ENCODE measurements around the gene METRNL.
"Not testable (repeated sequence)": the region's sequence is repeated elsewhere in the genome, so short reads cannot be mapped to it uniquely, and the experiment has no call there.

The METRNL gene

DNA sequence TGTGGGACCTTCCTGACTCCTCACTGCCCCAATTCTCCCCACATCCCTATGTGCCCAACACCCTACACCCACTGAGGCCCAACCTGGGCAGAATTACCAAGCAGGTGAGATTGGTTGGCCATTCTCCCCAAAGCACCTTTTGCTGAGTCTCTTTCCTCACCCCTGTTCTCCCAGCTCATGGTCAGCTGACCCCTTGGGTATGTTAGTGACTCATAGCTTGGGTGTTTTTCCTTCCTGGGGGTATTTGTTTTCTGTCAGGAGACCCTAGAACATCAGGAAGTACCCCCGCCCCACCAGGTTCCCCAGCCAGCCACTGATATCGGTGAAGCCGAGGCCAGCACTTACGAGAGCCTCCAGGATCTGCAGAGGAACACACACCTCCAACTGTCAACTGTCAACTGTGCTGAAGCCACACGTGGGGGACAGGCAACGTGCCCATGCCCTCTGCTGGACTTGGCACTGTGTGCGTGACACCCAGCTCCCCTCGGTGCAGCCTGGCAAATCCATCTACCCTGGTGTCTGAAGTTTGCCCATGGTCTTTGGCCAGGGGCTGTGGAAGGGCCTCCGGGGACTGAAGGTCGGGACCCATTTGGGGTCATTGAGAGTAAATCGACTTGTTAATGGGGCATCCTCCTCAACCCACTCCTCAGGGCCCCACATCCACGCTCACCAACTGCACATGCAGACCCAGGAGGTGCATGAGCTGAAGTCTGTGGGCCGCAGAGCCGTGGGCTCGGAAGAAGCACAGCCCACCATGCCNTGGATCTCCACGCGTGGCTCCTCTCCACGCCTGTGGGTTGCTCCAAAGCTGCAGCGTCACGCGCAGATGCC, 53.1 kb downstream of the METRNL start:
- TF ChIP-seq CTCF (IDR thresholded peaks at IDR 0.05; ENCODE audit: low read depth, low read length) (no peak), EZH2phosphoT487 (IDR thresholded peaks at IDR 0.05; ENCODE audit: low read depth) (no peak)
- H3K9ac ChIP-seq (ENCODE audit: low read length), result no peak overlapping the region

DNA sequence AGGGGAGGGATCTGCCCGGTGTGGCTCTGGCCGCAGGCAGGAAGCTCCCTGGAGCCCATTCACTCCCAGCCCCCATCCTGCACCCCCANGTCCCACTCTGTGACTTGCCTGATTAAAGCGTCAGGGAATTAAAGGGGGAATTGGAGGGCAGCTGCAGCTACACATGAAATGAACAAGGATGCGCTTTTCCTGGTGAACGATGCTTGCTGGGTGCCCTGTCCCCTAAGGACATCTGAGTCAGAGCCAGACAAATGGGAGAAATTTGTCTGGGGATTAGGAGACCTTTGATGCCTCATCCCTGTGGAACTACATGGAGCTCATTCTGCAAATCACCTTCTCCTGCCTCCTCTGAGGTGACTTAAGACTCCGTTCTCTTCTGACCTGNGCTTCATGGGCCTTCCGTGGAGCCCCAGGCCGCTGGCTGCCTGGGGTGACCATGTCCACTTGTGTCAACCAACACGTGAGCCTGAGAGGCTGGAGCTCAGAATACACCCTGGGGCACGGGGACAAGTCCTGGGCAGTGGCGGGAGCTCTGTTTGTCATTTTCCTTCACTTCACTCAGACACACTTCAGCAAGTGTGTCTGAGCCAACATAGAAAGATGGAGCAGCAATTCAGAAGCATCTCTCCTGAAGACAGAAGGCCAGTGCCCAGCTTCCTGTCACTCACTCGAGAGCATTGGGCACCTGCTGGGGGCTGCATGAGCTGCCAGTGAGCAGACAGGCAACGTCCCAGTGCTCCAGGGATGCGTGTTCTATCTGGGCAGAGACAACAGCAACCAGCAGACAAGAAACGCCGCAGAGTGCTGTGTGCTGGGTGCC, 54.1 kb downstream of the METRNL start:
- Histone ChIP-seq H3K4me2 (ENCODE audit: low read length) (no peak overlapping the region), H3K4me3 (ENCODE audit: low read length) (no peak overlapping the region), H3K9me3 (ENCODE audit: insufficient read depth, low read length) (no peaks in the 10 kb centered on the region), H3K36me3 (replicated peaks; ENCODE audit: low read depth, low read length) (no peaks in the 10 kb centered on the region), H3K4me1 (ENCODE audit: low read length) (no peaks in the 10 kb centered on the region), H4K20me1 (ENCODE audit: insufficient read depth, low read length) (no peaks in the 10 kb centered on the region), H3K9ac (ENCODE audit: low read length) (no peak overlapping the region), H2AFZ (ENCODE audit: low read depth, low read length) (no peak overlapping the region), H3K27me3 (ENCODE audit: low read depth, low read length) (peaks cover 10% of the 10 kb centered on the region), H3K79me2 (ENCODE audit: low read length) (no peaks in the 10 kb centered on the region), H3K27ac (ENCODE audit: low read length) (no peak overlapping the region)
- TF ChIP-seq CTCF (IDR thresholded peaks at IDR 0.05; ENCODE audit: low read depth, low read length), result no peak
- no peak for TF ChIP-seq EZH2phosphoT487 (IDR thresholded peaks at IDR 0.05; ENCODE audit: low read depth)

More for the DNA sequence above, 53.1 kb downstream of the METRNL start:
- no peaks in the 10 kb centered on the region for H4K20me1 ChIP-seq (ENCODE audit: insufficient read depth, low read length)
- no peaks in the 10 kb centered on the region for H3K4me1 ChIP-seq (ENCODE audit: low read length)
- no peak overlapping the region for H3K27ac ChIP-seq (ENCODE audit: low read length)
- H3K9me3 ChIP-seq (ENCODE audit: insufficient read depth, low read length), result no peaks in the 10 kb centered on the region
- no peaks in the 10 kb centered on the region for H3K79me2 ChIP-seq (ENCODE audit: low read length)
- H3K27me3 ChIP-seq (ENCODE audit: low read depth, low read length), result peaks cover 5% of the 10 kb centered on the region
- no peak overlapping the region for H2AFZ ChIP-seq (ENCODE audit: low read depth, low read length)
- H3K36me3 ChIP-seq (replicated peaks; ENCODE audit: low read depth, low read length), result no peaks in the 10 kb centered on the region
- H3K4me3 ChIP-seq (ENCODE audit: low read length), result no peak overlapping the region
- H3K4me2 ChIP-seq (ENCODE audit: low read length), result no peak overlapping the region

DNA sequence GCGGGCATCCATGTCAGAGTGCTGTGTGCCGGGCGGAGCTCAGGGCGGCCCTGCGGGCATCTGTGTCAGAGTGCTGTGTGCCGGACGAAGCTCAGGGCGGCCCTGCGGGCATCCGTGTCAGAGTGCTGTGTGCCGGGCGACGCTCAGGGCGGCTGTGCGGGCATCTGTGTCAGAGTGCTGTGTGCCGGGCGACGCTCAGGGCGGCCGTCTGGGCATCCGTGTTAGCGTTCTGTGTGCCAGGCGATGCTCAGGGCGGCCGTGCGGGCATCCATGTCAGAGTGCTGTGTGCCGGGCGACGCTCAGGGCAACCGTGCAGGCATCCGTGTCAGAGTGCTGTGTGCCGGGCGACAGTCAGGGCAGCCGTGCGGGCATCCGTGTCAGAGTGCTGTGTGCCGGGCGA, 55.0 kb downstream of the METRNL start:
- not testable (repeated sequence) for H3K9ac ChIP-seq (ENCODE audit: low read length); H3K4me3 ChIP-seq (ENCODE audit: low read length); H3K36me3 ChIP-seq (replicated peaks; ENCODE audit: low read depth, low read length); H3K4me1 ChIP-seq (ENCODE audit: low read length); H4K20me1 ChIP-seq (ENCODE audit: insufficient read depth, low read length); H3K79me2 ChIP-seq (ENCODE audit: low read length); H2AFZ ChIP-seq (ENCODE audit: low read depth, low read length); H3K9me3 ChIP-seq (ENCODE audit: insufficient read depth, low read length); H3K27ac ChIP-seq (ENCODE audit: low read length); H3K4me2 ChIP-seq (ENCODE audit: low read length)
- peaks cover 14% of the 10 kb centered on the region for H3K27me3 ChIP-seq (ENCODE audit: low read depth, low read length)

DNA sequence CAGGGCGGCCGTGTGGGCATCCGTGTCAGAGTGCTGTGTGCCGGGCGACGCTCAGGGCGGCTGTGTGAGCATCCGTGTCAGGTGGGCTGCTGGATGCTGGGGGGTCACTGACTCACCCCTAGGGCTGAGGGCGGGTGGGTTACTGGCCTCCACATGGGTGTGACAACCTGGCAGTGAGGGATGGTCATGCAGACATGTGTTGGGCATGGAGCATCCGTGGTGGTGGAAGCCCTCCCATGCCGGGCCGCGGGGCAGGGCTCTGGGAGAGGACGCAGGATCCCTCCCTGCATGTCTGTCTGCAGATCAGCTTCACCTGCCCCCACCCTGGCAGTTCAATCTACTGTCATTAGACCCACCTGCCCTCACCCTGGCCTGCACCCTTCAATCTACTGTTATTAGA, 56.3 kb downstream of the METRNL start:
- Histone ChIP-seq H3K4me2 (ENCODE audit: low read length) (no peak overlapping the region), H3K79me2 (ENCODE audit: low read length) (no peaks in the 10 kb centered on the region), H3K9ac (ENCODE audit: low read length) (no peak overlapping the region), H3K9me3 (ENCODE audit: insufficient read depth, low read length) (no peaks in the 10 kb centered on the region), H3K36me3 (replicated peaks; ENCODE audit: low read depth, low read length) (no peaks in the 10 kb centered on the region), H3K27ac (ENCODE audit: low read length) (no peak overlapping the region), H3K4me3 (ENCODE audit: low read length) (no peak overlapping the region), H3K27me3 (ENCODE audit: low read depth, low read length) (peaks cover 17% of the 10 kb centered on the region), H4K20me1 (ENCODE audit: insufficient read depth, low read length) (no peaks in the 10 kb centered on the region), H2AFZ (ENCODE audit: low read depth, low read length) (no peak overlapping the region), H3K4me1 (ENCODE audit: low read length) (no peaks in the 10 kb centered on the region)
- TF ChIP-seq EZH2phosphoT487 (IDR thresholded peaks at IDR 0.05; ENCODE audit: low read depth) (no peak), CTCF (IDR thresholded peaks at IDR 0.05; ENCODE audit: low read depth, low read length) (no peak)
